GDM1 (cell line): ENCODE data around the gene RAD17.
A peak's percentile ranks its signal among the peaks of the same experiment; 100 is the strongest.
"Not testable (repeated sequence)": the region's sequence is repeated elsewhere in the genome, so short reads cannot be mapped to it uniquely, and the experiment has no call there.

Experiments used
- DNase-seq: peaks from one replicate; lab custom pipeline; 2025; lab: John Stamatoyannopoulos, UW

The RAD17 gene

GRCh38 chr5:69369340-69370121 is at the start of gene RAD17, which contains the start of the genes AK6 and TAF9:
RAD17 (plus strand) TSS chr5:69369818; CDS start chr5:69372209, 2,391 bp downstream.
AK6 (minus strand) TSS chr5:69369520; CDS start chr5:69369490, 30 bp downstream.
TAF9 (minus strand) TSS chr5:69369520; CDS start chr5:69365737, 3,783 bp downstream.
- peak; percentile 92 for DNase-seq

- DNase-seq: no peak
Observed at GRCh38 chr5:69326365-69326764, 43.3 kb upstream of the RAD17 start.

GRCh38 chr5:69329905-69330489 is 39.6 kb upstream of the RAD17 start:
- DNase-seq: no peak

- no peak for DNase-seq
Observed at GRCh38 chr5:69331528-69332445, 37.8 kb upstream of the RAD17 start.

- DNase-seq: not testable (repeated sequence)
Observed at GRCh38 chr5:69333668-69334315, 35.8 kb upstream of the RAD17 start.

- DNase-seq: peak; percentile 64
Observed at GRCh38 chr5:69334793-69335268, 34.8 kb upstream of the RAD17 start.

- no peak for DNase-seq
Observed at GRCh38 chr5:69335341-69335935, 34.2 kb upstream of the RAD17 start.

- DNase-seq: no peak
Observed at GRCh38 chr5:69341520-69342161, 28.0 kb upstream of the RAD17 start.

GRCh38 chr5:69343083-69343482 is 26.5 kb upstream of the RAD17 start:
- DNase-seq: no peak

- DNase-seq: no peak
Observed at GRCh38 chr5:69350664-69351063, 19.0 kb upstream of the RAD17 start.

- DNase-seq: no peak
Observed at GRCh38 chr5:69359699-69360098, 9.9 kb upstream of the RAD17 start.

- DNase-seq: no peak
Observed at GRCh38 chr5:69360442-69360841, 9.2 kb upstream of the RAD17 start.

GRCh38 chr5:69364414-69364813 is 5.2 kb upstream of the RAD17 start:
- DNase-seq: no peak

GRCh38 chr5:69364850-69365249 is 4.8 kb upstream of the RAD17 start:
- DNase-seq: no peak

GRCh38 chr5:69367697-69368279 is 1.8 kb upstream of the RAD17 start:
- no peak for DNase-seq

GRCh38 chr5:69368458-69369339 is 919 bp upstream of the RAD17 start:
- no peak for DNase-seq

GRCh38 chr5:69370335-69370734 is 717 bp downstream of the RAD17 start:
- not testable (repeated sequence) for DNase-seq

GRCh38 chr5:69372394-69372793 is 2.8 kb downstream of the RAD17 start:
- DNase-seq: no peak

GRCh38 chr5:69374911-69375446 is 5.4 kb downstream of the RAD17 start:
- DNase-seq: no peak
